Gastrocnemius medialis (tissue), 4 donors: Measurements from ENCODE around the gene FBXW7. TPM values are rescaled to one million over a fixed set of nuclear protein-coding genes. Genes with fewer than 3 reads are reported as not detected.

Experiments
- ATAC-seq, 2 donors: fragments of 150-250 bp; one replicate each; pipeline ENCODE4 v1.9.1; 2016
- DNase-seq, 2 donors: peaks; one replicate each; pipeline ENCODE4 v3.0.0-alpha.2; 2019
- H3K27ac ChIP-seq, 4 donors: fragments of 200-600 bp; sonication (generic); 1 replicate in 1 of 4; 2 replicates in 3 of 4; pipeline ENCODE4 v1.5.1; 2016 to 2018; ENCODE audit warnings: mild to moderate bottlenecking in 2 of 4, moderate library complexity in 1 of 4
- H3K27me3 ChIP-seq, 3 donors: fragments of 200-600 bp; sonication (generic) in 2 of 3; 1 replicate in 1 of 3; 2 replicates in 2 of 3; pipeline versions ENCODE4 v1.5.1 to v1.6.0; 2016 to 2019; ENCODE audit warnings: mild to moderate bottlenecking in 1 of 3, moderate library complexity in 1 of 3
- H3K36me3 ChIP-seq, 2 donors: fragments of 200-600 bp; sonication (generic) in 1 of 2; one replicate each; pipeline ENCODE4 v1.5.1; 2017 to 2018
- H3K4me1 ChIP-seq, 2 donors: fragments of 200-600 bp; sonication (generic) in 1 of 2; one replicate each; pipeline ENCODE4 v1.5.1; 2016 to 2017; ENCODE audit warnings: mild to moderate bottlenecking in 2 of 2
- H3K4me3 ChIP-seq, 4 donors: fragments of 200-600 bp; sonication (generic) in 3 of 4; 1 replicate in 1 of 4; 2 replicates in 3 of 4; pipeline ENCODE4 v1.5.1; 2016 to 2019; ENCODE audit warnings: mild to moderate bottlenecking in 2 of 4
- H3K9me3 ChIP-seq, 3 donors: fragments of 200-600 bp; sonication (generic) in 2 of 3; 1 replicate in 1 of 3; 2 replicates in 2 of 3; pipeline ENCODE4 v1.5.1; 2016 to 2019
- POLR2A ChIP-seq, 2 donors: fragments of 450-650 bp; IDR thresholded peaks; one replicate each; pipeline ENCODE4 v1.6.1; 2017; ENCODE audit warnings: antibody characterized with exemption in 2 of 2, mild to moderate bottlenecking in 2 of 2, moderate library complexity in 2 of 2
- in situ Hi-C, 4 donors: fragments of 200-750 bp; cut with MboI; loops; one replicate each; pipeline versions ENCODE4 v1.15.0 to v1.8.0; 2017; ENCODE audit warnings: low sequenced_read_pairs in 4 of 4
- intact Hi-C: fragments of 100-400 bp; cut with DNase I; formaldehyde crosslinking; loops from one replicate; pipeline ENCODE4 v1.15.1; 2023; ENCODE audit warnings: low total_unique reads
- total RNA-seq, 4 donors: library from RNA; depleted of rRNA; stranded (reverse); fragments of >200 nt; gene quantifications; one replicate each; pipeline versions ENCODE4 v1.1.0 to v1.2.3, GENCODE V29; 2016
- TF ChIP-seq, protein P1 (sequence below), 5 experiments: fragments of 450-650 bp in 3 of 5; fragments of 200-600 bp in 2 of 5; sonication (generic) in 2 of 5; IDR thresholded peaks in 4 of 5; conservative IDR thresholded peaks in 1 of 5; 1 replicate in 4 of 5; 2 replicates in 1 of 5; pipeline ENCODE4 v1.5.1; 2016 to 2019; ENCODE audit warnings: antibody characterized with exemption in 5 of 5, mild to moderate bottlenecking in 3 of 5, moderate library complexity in 3 of 5

FBXW7 gene
- total RNA-seq, 4 donors from 2014 or later, result 23.5 to 40.8 (median 28.8) TPM

GRCh38 chr4:152564336-152564735, 28.4 kb upstream of the FBXW7 start:
- ATAC-seq (no peak), DNase-seq (no peak)
- Histone ChIP-seq H3K9me3 (no peaks in the 10 kb centered on the region), H3K36me3 (no peaks in the 10 kb centered on the region), H3K27me3 (no peaks in the 10 kb centered on the region), H3K4me3 (no peak overlapping the region), H3K27ac (no peak overlapping the region), H3K4me1 (no peaks in the 10 kb centered on the region)
- TF ChIP-seq POLR2A (IDR thresholded peaks at IDR 0.05), result no peak
- TF ChIP-seq, protein P1, sequence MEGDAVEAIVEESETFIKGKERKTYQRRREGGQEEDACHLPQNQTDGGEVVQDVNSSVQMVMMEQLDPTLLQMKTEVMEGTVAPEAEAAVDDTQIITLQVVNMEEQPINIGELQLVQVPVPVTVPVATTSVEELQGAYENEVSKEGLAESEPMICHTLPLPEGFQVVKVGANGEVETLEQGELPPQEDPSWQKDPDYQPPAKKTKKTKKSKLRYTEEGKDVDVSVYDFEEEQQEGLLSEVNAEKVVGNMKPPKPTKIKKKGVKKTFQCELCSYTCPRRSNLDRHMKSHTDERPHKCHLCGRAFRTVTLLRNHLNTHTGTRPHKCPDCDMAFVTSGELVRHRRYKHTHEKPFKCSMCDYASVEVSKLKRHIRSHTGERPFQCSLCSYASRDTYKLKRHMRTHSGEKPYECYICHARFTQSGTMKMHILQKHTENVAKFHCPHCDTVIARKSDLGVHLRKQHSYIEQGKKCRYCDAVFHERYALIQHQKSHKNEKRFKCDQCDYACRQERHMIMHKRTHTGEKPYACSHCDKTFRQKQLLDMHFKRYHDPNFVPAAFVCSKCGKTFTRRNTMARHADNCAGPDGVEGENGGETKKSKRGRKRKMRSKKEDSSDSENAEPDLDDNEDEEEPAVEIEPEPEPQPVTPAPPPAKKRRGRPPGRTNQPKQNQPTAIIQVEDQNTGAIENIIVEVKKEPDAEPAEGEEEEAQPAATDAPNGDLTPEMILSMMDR (IDR thresholded peaks at IDR 0.05 in 4 of 5, conservative IDR thresholded peaks at IDR 0.05 in 1 of 5), result no peak
- in situ Hi-C loops, result no loop called here
- intact Hi-C loops, result no loop called here

DNA sequence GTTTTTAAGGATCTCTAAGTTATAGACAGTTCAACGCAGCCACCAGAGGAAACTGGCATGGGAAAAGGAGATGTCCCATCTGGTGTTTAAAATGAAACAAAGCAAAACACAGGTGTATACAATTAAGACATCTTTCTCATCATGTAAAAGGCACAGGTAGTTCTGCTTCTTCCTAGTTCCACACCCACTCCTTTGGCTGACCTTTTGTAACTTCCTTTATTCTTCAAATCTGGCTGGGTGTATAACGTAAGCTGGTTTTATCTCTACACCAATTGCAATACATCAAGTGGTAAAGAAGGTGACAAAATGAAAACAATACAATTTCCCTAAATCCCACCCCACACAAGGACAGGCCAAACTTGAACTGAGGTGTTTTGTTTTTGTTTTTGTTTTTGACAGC, 27.3 kb upstream of the FBXW7 start:
- no peak for ATAC-seq

DNA sequence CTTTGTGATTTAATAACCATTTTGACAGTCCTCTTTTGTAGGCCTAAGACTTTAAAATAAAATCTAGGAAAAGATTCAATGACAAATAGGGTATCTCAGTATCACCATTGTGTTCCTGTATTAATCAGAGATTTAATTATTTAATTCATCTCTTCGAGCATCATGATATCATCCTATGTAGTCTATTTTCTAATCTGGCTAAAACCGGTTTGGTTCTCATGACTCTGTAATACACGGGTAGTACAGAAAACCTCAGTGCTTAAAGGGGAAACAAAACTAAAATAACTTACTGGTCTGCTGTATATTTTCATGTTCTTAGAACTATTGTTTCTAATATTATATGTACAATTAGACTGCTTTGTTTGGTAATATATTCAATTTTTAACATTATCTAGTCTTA, 23.7 kb upstream of the FBXW7 start:
- in situ Hi-C loops (no loop called here), intact Hi-C loops (no loop called here)
- Histone ChIP-seq H3K4me3 (no peak overlapping the region), H3K27ac (no peak overlapping the region), H3K9me3 (no peaks in the 10 kb centered on the region), H3K4me1 (no peaks in the 10 kb centered on the region), H3K36me3 (no peaks in the 10 kb centered on the region), H3K27me3 (no peaks in the 10 kb centered on the region)
- TF ChIP-seq, protein P1 (IDR thresholded peaks at IDR 0.05 in 4 of 5, conservative IDR thresholded peaks at IDR 0.05 in 1 of 5), result no peak
- TF ChIP-seq POLR2A (IDR thresholded peaks at IDR 0.05), result no peak
- DNase-seq (no peak), ATAC-seq (no peak)

More for the DNA sequence above, 27.3 kb upstream of the FBXW7 start:
- TF ChIP-seq, protein P1 (IDR thresholded peaks at IDR 0.05 in 4 of 5, conservative IDR thresholded peaks at IDR 0.05 in 1 of 5), result no peak
- no peak for TF ChIP-seq POLR2A (IDR thresholded peaks at IDR 0.05)
- in situ Hi-C loops, result no loop called here
- Histone ChIP-seq H3K27ac (no peak overlapping the region), H3K36me3 (no peaks in the 10 kb centered on the region), H3K4me1 (no peaks in the 10 kb centered on the region), H3K4me3 (no peak overlapping the region), H3K27me3 (no peaks in the 10 kb centered on the region), H3K9me3 (no peaks in the 10 kb centered on the region)
- intact Hi-C loops, result no loop called here
- no peak for DNase-seq

DNA sequence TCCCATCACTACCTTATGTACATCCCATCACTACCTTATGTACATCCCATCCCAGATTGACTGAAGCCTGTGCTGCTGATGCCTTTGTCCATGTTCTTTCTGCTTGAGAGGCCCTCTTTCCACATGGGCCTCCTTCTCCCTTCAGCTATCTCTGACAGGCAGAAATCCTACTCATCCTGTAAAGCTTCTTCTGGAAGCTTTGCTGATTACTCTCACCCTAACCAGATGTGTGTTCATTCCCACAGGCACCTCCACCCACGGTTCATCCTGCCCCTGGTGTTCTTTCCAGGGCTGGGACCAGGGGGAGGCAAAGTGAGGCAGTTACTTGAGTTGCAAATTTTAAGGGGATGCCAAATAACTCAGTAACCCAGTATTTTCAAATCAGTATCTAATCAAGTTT, 22.5 kb upstream of the FBXW7 start:
- Histone ChIP-seq H3K36me3 (no peaks in the 10 kb centered on the region), H3K27me3 (no peaks in the 10 kb centered on the region), H3K4me1 (no peaks in the 10 kb centered on the region), H3K9me3 (no peaks in the 10 kb centered on the region), H3K27ac (no peak overlapping the region), H3K4me3 (no peak overlapping the region)
- in situ Hi-C loops (no loop called here), intact Hi-C loops (no loop called here)
- DNase-seq, result no peak
- no peak for ATAC-seq
- TF ChIP-seq, protein P1 (IDR thresholded peaks at IDR 0.05 in 4 of 5, conservative IDR thresholded peaks at IDR 0.05 in 1 of 5), result no peak
- no peak for TF ChIP-seq POLR2A (IDR thresholded peaks at IDR 0.05)

GRCh38 chr4:152556834-152557233, 20.9 kb upstream of the FBXW7 start:
- intact Hi-C loops (no loop called here), in situ Hi-C loops (no loop called here)
- no peak overlapping the region for H3K27ac ChIP-seq
- DNase-seq (no peak), ATAC-seq (no peak)
- no peak overlapping the region for H3K4me3 ChIP-seq
- TF ChIP-seq, protein P1 (IDR thresholded peaks at IDR 0.05 in 4 of 5, conservative IDR thresholded peaks at IDR 0.05 in 1 of 5), result no peak
- TF ChIP-seq POLR2A (IDR thresholded peaks at IDR 0.05), result no peak
- no peaks in the 10 kb centered on the region for H3K27me3 ChIP-seq
- no peaks in the 10 kb centered on the region for H3K36me3 ChIP-seq
- no peaks in the 10 kb centered on the region for H3K9me3 ChIP-seq
- H3K4me1 ChIP-seq, result no peaks in the 10 kb centered on the region
